Umbilical cord (tissue), 2 donors: ENCODE results near the gene COMMD8. TPM values are rescaled to one million over a fixed set of nuclear protein-coding genes. Genes with fewer than 3 reads are reported as not detected.
A peak's percentile ranks its signal among the peaks of the same experiment; 100 is the strongest.
"Not testable (repeated sequence)": the region's sequence is repeated elsewhere in the genome, so short reads cannot be mapped to it uniquely, and the experiment has no call there.

Experiments
- DNase-seq: peaks from one replicate; pipeline ENCODE4 v3.0.0-alpha.2; 2015; ENCODE audit warnings: low spot score
- total RNA-seq: library from RNA; depleted of rRNA; stranded (reverse); fragments of >200 nt; gene quantifications from one replicate; pipeline ENCODE4 v1.2.3, GENCODE V29; 2014; ENCODE audit warnings: low replicate concordance; ENCODE audit not compliant: insufficient read depth

Gene COMMD8
- 15.4 TPM for total RNA-seq

DNA sequence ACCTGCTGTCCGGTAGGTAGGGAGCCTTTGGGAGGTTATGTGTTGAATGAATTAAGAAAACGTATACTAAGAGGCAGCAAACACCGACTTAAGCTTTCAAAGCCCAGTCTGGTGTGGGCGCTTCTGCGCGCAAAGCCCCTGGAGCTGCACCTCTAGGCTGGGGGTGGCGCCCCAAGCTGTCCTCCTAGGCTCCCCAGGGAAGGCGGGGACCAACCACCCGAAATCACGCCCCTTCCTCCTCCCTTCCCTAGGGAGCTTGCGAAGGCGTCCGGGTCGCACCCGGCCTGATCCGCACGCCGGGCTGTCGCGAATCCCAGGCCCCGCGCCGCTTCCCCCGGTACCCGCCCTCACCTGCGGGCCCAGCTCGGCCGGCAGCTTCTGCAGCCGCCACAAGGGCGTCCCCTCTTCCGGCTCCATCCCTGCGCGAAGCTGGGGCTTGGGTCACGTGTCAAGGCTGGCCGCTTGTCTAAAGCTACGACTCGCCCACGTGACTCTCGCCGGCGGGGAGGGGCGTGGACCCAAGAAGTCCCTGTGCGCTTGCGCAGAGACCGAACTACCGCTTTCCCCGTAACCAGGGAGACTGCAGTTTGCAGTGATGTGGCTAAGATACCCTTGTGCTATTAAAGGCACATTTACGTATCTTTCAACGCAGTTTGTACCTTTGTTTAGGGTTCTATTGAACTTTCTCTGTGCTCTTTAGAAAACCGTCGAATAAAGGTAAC, at the start of gene COMMD8:
COMMD8 (minus strand) TSS at position 468 of the 722 bp plus-strand sequence; CDS start at position 417, 51 bp downstream.
- peak; percentile 99 for DNase-seq

GRCh38 chr4:47510506-47511143, 47.1 kb upstream of the COMMD8 start:
- DNase-seq = peak; percentile 17

- DNase-seq = no peak
Observed at GRCh38 chr4:47505666-47506065, 42.2 kb upstream of the COMMD8 start.

DNA sequence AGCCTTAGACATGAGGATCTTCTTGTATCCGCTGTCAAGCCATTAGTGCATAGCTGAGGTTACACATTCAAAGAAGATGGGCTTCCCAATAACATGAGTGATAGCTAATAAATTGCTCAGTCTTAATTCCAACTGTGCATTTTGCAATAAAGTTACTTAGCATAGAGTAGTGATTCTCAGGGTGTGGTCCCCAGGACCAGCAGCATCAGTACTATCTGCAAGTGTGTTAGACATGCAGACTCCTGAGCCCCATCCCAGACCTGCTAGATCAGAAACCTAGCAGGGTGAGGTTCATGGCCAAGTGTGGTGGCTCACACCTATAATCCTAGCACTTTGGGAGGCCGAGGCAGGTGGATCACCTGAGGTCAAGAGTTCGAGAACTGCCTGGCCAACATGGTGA, 41.6 kb upstream of the COMMD8 start:
- DNase-seq = no peak

DNA sequence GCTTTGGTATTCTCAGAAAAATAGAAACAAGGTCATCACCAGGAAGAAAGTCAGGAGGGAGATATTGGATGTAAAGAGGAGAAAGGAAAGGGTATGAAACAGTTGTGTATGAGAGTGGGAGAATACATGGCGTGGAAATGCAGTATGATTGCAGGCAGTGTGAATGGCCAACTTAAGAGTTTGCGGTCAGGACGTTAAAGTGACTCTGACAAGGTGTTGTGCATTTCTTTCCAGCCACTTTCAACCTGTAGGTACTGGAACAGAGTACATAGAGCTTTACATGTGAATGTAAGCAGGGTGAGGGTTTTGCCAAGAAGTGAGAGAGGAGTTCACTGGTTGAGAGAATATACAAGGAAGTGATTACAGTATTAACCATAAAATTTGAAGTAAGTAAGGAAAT, 37.3 kb upstream of the COMMD8 start:
- DNase-seq = no peak

GRCh38 chr4:47499700-47500099, 36.2 kb upstream of the COMMD8 start:
- peak; percentile 18 for DNase-seq

GRCh38 chr4:47498899-47499298, 35.4 kb upstream of the COMMD8 start:
- DNase-seq = no peak

GRCh38 chr4:47494124-47494430, 30.6 kb upstream of the COMMD8 start:
- no peak for DNase-seq

DNA sequence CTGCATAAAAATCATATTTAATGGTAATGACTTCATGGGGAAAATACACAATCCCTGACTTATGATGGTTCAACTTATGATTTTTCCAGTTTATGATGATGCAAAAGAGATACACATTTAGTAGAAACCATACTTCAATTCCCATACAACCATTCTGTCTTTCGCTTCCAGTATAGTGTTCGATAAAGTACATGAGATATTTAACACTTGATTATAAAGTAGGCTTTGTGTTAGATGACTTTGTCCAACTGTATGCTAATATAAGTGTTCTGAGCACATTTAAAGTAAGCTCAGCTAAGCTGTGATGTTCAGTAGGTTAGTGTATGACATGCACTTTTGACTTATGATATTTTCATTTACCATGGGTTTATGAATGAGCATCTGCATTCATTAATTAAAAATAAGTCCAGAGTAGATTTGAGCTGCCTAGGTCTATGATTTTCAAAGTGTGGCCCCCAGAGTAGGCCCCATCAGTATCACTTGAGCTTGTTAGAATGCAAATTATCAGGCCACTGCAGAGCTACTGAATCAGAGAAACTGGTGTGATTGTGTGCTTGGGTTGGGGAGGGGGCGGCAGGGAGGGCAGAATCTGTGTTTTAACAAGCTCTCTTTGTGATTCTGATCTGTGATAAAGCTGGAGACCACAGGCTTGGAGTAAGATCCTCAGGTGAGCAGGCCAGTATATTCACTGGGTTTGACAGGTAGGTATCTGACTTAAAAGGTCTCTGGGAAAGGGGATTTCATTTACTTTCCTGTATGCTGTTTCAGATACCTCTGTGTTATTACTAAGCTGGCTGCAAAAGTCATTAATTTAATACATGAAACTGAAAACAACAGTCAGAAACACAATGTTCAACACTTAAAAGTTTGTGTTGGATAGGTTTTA, 30.0 kb upstream of the COMMD8 start:
- no peak for DNase-seq

GRCh38 chr4:47490550-47490949, 27.0 kb upstream of the COMMD8 start:
- DNase-seq = no peak

DNA sequence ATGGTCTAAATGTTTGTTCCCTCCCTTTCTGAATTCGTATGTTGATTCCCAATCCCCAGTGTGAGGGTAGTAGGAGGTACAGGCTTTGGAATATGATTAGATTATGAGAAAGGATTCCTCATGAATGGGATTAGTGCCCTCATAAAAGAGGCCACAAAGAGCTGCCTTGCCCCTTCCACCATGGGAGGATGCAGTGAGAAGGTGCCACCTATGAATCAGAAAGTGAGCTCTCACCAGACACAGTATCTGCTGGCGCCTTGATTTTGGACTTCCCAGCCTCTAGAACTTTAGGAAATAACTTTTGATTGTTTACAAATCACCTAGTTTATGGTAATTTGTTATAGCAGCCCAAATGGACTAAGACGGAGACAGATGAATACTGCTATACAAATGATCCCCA, 25.2 kb upstream of the COMMD8 start:
- no peak for DNase-seq

GRCh38 chr4:47486727-47487126, 23.2 kb upstream of the COMMD8 start:
- not testable (repeated sequence) for DNase-seq

- DNase-seq = peak; percentile 25
Observed at GRCh38 chr4:47486231-47486673, 22.8 kb upstream of the COMMD8 start.

GRCh38 chr4:47485768-47486167, 22.3 kb upstream of the COMMD8 start:
- no peak for DNase-seq

DNA sequence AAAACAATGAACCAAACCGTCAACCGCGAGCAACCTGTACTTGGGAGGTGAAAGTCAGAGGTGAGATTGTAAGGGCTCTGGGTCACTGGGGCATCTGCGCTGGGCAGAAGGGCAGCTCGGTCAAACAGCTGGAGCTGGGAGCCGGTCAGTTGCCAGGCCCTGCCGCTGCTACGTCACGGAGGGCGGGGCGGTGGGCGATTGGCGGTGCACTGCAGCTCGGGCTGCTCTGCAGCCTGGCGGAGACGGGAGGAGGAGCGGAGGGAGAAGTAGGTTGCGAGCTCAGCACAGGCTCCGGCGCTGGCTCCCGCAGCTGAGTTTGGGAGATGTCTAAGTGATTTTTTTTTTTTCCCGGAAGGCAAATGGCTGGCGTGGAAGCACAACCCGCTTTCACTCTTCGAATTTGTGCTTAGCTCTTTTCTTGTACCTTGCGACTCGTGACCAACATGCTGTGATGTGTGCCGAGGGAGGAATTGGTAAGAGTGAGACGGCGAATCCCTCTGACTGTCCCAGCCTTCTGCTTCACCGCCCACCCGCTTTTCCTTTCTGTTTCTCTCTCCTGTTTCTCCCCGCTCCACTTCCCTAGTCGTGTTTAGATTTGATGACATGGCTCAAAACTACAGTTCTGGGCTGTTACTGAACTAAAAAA, 21.7 kb upstream of the COMMD8 start, which contains the start of gene ATP10D:
ATP10D (plus strand) TSS at position 229 of the 646 bp plus-strand sequence. CDS start 27,266 bp downstream, outside the sequence.
- DNase-seq = peak; percentile 97

GRCh38 chr4:47484168-47484567, 20.7 kb upstream of the COMMD8 start:
- no peak for DNase-seq

DNA sequence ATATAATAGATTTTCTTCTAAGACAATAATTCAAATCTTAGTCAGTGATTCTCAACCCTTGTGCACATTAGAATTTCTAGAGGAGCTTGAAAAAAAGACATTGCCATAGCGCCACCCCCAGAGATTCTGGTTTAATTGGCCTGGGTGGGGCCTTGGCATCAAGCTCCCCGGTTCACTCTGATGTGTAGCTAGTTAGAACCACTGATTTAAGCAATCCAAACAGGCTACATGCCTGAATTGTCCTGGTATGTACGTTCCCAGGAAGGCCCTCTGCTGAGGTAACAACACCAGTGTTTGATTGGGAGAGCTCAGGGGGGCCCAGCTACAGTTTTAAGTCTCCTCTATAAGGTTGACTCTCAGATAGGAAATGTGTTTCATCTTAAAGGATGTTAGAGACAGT, 20.2 kb upstream of the COMMD8 start:
- no peak for DNase-seq

DNA sequence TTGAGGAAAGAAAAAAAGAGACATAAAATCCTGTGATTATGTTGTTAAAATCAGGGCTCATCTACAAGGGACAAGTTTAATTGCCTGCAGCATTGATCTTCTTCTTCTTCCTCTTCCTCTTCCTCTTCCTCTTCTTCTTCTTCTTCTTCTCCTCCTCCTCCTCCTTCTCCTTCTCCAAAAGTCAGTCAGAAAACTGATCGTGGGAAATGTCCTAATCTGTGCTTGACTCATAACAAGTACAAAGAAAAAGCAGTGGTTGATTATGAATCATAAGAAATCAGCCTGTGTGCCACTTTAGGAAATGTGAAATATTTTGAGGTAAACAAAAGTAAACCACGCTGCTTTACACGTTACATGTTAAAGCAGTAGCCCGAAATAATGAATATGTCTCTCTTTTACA, 18.8 kb upstream of the COMMD8 start:
- no peak for DNase-seq

DNA sequence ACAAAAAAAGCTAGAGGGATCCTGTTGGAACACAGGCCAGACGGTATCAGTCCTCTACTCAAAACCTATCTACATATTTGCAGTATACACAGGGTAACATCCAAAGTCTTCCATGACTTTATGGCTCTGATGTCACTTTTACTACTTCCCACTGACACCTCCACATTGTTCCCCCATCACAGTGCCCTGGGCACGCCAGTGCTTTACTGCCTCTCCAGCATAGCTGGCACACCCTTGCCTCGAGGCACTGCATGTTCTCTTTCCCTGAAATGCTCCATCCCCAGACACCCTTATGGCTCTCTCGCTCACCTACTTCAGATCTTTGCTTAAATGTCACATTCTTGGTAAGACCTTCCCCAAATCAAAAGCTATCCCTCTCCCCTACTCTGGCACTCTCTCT, 15.3 kb upstream of the COMMD8 start:
- no peak for DNase-seq

DNA sequence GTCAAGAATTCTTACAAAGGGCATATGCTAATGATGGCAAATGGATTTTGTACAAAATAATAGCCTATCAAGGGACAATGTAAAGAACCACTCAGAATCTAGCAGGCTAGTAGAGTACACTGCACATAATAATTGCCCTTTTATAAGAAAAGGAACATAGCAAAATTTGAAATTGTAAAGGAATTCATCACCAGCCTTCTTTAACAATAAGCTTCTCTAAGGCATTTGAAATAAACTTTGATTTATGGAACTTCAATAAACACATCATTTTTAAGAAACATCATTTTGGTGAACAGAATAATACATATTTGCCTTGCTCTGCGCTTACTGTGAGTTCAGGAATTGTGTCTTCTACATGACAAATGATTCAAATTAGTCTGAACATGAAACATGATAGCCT, 11.9 kb upstream of the COMMD8 start:
- DNase-seq = no peak

DNA sequence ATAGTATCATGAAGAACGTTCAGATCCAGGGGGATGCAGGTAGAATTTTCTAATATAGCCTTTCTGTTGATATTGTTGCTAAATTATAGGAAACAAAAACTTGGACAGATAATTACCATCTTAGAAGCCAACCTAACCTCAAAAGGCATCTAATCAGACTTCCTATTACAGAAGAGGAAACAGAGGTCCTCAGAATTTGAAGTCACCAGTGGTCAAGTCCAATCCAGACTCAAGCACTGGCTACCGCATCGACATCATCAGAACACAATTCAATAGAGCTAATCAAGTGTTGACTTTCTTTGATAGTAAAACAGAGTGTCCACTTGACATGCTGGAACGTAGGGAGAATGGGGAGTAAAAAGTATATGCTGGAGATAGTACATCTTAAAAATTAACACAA, 11.3 kb upstream of the COMMD8 start:
- DNase-seq = no peak
